Measurements from ENCODE around the gene ZCCHC24.

ZCCHC24 gene

DNA sequence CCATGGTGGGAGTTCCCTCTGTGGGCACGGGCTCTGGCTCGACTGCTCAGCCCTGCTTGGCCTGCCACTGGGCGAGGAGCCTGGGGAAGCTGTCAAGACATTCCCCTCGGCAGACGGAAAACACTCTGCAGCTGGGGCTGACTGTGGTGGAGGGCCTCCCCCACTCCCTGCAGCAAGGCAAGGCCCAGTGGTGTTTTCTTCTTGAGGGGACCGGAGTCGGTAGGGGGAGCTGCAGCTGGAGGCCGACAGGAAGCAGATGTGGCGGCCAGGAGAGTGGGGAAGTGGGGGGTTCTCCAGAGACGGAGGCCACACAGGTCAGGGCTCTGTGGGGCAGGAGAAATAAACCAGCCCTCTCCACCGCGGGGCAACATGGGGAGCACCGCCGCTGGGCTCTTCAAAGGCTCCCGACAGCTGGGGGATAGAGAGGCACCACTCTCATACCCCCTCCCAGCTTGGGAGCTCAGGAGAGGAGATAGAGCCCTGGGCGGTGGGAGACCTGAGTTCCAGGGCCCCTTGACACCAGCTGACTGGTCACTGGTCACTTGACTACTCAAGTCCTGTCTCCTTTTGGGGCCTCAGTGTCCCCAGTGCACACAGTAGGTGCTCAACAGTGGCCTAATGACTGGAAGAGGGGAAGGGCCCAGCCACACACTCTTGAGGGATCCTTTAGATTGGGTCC is 54.7 kb downstream of the ZCCHC24 start:
- Histone ChIP-seq H3K27me3 (ENCODE audit: insufficient read depth, low read length) (no peaks in the 10 kb centered on the region), H3K9ac (ENCODE audit: low read depth, low read length) (no peak overlapping the region), H3K4me1 (ENCODE audit: insufficient read depth, low read length) (no peaks in the 10 kb centered on the region), H3K9me3 (ENCODE audit: insufficient read depth, low read depth, low read length) (no peaks in the 10 kb centered on the region), H3K36me3 (ENCODE audit: insufficient read depth, low read depth, low read length) (no peaks in the 10 kb centered on the region), H3K4me3 (ENCODE audit: low read length) (no peak overlapping the region), H3K27ac (ENCODE audit: low read length) (no peak overlapping the region)

DNA sequence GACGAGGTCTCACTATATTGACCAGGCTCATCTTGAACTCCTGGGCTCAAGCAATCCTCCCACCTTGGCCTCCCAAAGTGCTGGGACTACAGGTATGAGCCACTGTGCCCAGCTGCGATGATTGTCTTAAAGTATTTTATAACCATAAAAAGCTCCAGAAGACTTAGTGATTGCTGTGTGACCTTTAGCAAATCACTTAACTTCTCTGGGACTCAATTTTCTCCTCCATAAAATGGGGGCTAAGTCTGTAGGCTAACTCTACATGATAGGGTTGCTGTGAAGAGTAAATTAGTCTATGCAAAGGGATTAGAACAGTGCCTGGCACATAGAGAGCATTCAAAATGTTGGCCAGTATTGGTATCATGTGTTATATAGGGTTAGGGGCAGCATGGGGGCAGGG is 55.4 kb downstream of the ZCCHC24 start:
- no peak overlapping the region for H3K27ac ChIP-seq (ENCODE audit: low read length)
- H3K9ac ChIP-seq (ENCODE audit: low read depth, low read length) = no peak overlapping the region
- H3K36me3 ChIP-seq (ENCODE audit: insufficient read depth, low read depth, low read length) = no peaks in the 10 kb centered on the region
- H3K27me3 ChIP-seq (ENCODE audit: insufficient read depth, low read length) = no peaks in the 10 kb centered on the region
- no peaks in the 10 kb centered on the region for H3K9me3 ChIP-seq (ENCODE audit: insufficient read depth, low read depth, low read length)
- no peaks in the 10 kb centered on the region for H3K4me1 ChIP-seq (ENCODE audit: insufficient read depth, low read length)
- no peak overlapping the region for H3K4me3 ChIP-seq (ENCODE audit: low read length)

GRCh38 chr10:79387974-79388850 is 57.2 kb downstream of the ZCCHC24 start:
- Histone ChIP-seq H3K36me3 (ENCODE audit: insufficient read depth, low read depth, low read length) (no peaks in the 10 kb centered on the region), H3K27me3 (ENCODE audit: insufficient read depth, low read length) (no peaks in the 10 kb centered on the region), H3K4me3 (ENCODE audit: low read length) (no peak overlapping the region), H3K27ac (ENCODE audit: low read length) (no peak overlapping the region), H3K9ac (ENCODE audit: low read depth, low read length) (no peak overlapping the region), H3K4me1 (ENCODE audit: insufficient read depth, low read length) (no peaks in the 10 kb centered on the region), H3K9me3 (ENCODE audit: insufficient read depth, low read depth, low read length) (no peaks in the 10 kb centered on the region)

DNA sequence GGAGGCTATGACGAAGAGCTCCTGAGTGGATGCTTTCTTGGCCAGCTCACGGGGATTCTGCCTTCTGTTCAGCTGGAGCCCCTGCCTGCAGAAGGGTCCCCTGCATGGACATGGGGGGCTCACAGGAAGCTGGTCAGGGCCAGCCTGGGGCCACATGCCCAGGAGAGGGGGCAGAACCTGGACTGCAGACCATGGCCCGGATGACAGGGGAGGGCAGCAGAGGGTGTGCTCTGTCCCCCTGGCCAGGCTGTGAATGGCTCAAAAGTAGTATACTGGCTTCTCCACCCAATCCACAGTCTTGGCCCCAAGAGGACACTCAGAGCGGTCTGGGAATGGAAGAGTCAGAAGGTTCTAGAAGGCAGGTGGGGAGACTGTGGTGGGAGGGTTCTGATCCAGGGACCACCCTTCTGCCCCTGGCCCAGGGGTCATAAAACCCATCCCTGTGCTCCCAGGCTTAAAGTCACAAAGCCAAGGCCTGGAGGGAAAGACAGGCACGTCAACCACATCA is 57.9 kb downstream of the ZCCHC24 start:
- Histone ChIP-seq H3K27me3 (ENCODE audit: insufficient read depth, low read length) (no peaks in the 10 kb centered on the region), H3K4me3 (ENCODE audit: low read length) (no peak overlapping the region), H3K27ac (ENCODE audit: low read length) (no peak overlapping the region), H3K4me1 (ENCODE audit: insufficient read depth, low read length) (no peaks in the 10 kb centered on the region), H3K9me3 (ENCODE audit: insufficient read depth, low read depth, low read length) (no peaks in the 10 kb centered on the region), H3K9ac (ENCODE audit: low read depth, low read length) (no peak overlapping the region), H3K36me3 (ENCODE audit: insufficient read depth, low read depth, low read length) (no peaks in the 10 kb centered on the region)

DNA sequence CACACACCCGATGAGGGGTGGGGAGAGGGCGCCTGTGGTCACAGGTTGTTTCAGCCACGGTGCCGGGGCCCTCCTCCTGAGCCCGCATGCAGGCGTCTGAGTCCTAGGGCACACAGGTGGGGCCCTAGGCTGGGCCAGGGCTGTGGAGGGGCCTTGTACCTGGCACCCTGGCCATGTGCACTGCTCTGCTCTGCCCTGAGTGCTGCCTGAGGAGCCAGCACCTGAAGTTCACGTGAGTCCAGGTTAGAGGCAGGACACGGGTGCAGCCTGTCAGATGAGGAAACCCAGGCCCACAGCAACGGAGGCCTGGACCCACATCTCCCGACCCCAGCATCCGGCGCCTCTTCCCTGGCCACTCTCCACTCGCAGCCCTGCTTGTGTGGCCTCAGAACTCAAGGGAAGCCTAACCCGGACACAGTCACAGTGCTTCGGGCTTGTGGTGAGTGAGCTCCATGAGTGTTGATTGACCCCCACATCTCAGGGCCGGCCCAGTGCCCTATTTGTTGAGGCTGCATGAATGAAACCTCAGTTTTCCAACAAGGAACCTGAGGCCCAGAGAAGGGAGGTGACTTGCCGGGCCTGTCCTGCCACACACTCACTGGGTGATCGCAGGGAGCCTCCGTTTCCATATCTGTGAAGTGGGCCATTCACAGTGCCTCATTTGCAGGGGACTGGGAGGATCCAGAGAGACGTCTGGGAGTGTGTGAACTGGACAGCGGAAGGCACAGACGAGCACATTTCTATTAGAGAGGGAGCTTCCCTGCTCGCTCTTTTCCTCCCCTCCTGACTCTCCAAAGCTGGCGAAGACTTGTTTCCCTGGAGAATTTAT is 58.6 kb downstream of the ZCCHC24 start:
- H3K36me3 ChIP-seq (ENCODE audit: insufficient read depth, low read depth, low read length) = no peaks in the 10 kb centered on the region
- no peaks in the 10 kb centered on the region for H3K4me1 ChIP-seq (ENCODE audit: insufficient read depth, low read length)
- H3K4me3 ChIP-seq (ENCODE audit: low read length) = no peak overlapping the region
- no peaks in the 10 kb centered on the region for H3K27me3 ChIP-seq (ENCODE audit: insufficient read depth, low read length)
- no peak overlapping the region for H3K9ac ChIP-seq (ENCODE audit: low read depth, low read length)
- H3K27ac ChIP-seq (ENCODE audit: low read length) = no peak overlapping the region
- no peaks in the 10 kb centered on the region for H3K9me3 ChIP-seq (ENCODE audit: insufficient read depth, low read depth, low read length)

GRCh38 chr10:79385804-79386531 is 59.5 kb downstream of the ZCCHC24 start:
- no peak overlapping the region for H3K27ac ChIP-seq (ENCODE audit: low read length)
- no peaks in the 10 kb centered on the region for H3K9me3 ChIP-seq (ENCODE audit: insufficient read depth, low read depth, low read length)
- H3K36me3 ChIP-seq (ENCODE audit: insufficient read depth, low read depth, low read length) = no peaks in the 10 kb centered on the region
- H3K4me1 ChIP-seq (ENCODE audit: insufficient read depth, low read length) = no peaks in the 10 kb centered on the region
- no peak overlapping the region for H3K4me3 ChIP-seq (ENCODE audit: low read length)
- H3K9ac ChIP-seq (ENCODE audit: low read depth, low read length) = no peak overlapping the region
- H3K27me3 ChIP-seq (ENCODE audit: insufficient read depth, low read length) = no peaks in the 10 kb centered on the region

- no peaks in the 10 kb centered on the region for H3K36me3 ChIP-seq (ENCODE audit: insufficient read depth, low read depth, low read length)
- H3K9ac ChIP-seq (ENCODE audit: low read depth, low read length) = no peak overlapping the region
- no peaks in the 10 kb centered on the region for H3K9me3 ChIP-seq (ENCODE audit: insufficient read depth, low read depth, low read length)
These were observed 60.0 kb downstream of the ZCCHC24 start for GRCh38 chr10:79385392-79385795.

GRCh38 chr10:79384773-79385391 is 60.5 kb downstream of the ZCCHC24 start:
- H3K27ac ChIP-seq (ENCODE audit: low read length) = no peak overlapping the region
- H3K9me3 ChIP-seq (ENCODE audit: insufficient read depth, low read depth, low read length) = no peaks in the 10 kb centered on the region
- H3K36me3 ChIP-seq (ENCODE audit: insufficient read depth, low read depth, low read length) = no peaks in the 10 kb centered on the region
- H3K4me1 ChIP-seq (ENCODE audit: insufficient read depth, low read length) = no peaks in the 10 kb centered on the region
- no peaks in the 10 kb centered on the region for H3K27me3 ChIP-seq (ENCODE audit: insufficient read depth, low read length)
- no peak overlapping the region for H3K4me3 ChIP-seq (ENCODE audit: low read length)
- no peak overlapping the region for H3K9ac ChIP-seq (ENCODE audit: low read depth, low read length)

More at GRCh38 chr10:79385392-79385795, 60.0 kb downstream of the ZCCHC24 start:
- Histone ChIP-seq H3K27me3 (ENCODE audit: insufficient read depth, low read length) (no peaks in the 10 kb centered on the region), H3K4me1 (ENCODE audit: insufficient read depth, low read length) (no peaks in the 10 kb centered on the region), H3K27ac (ENCODE audit: low read length) (no peak overlapping the region), H3K4me3 (ENCODE audit: low read length) (no peak overlapping the region)

- Histone ChIP-seq H3K4me3 (ENCODE audit: low read length) (no peak overlapping the region), H3K9ac (ENCODE audit: low read depth, low read length) (no peak overlapping the region), H3K27ac (ENCODE audit: low read length) (no peak overlapping the region), H3K9me3 (ENCODE audit: insufficient read depth, low read depth, low read length) (no peaks in the 10 kb centered on the region), H3K36me3 (ENCODE audit: insufficient read depth, low read depth, low read length) (no peaks in the 10 kb centered on the region), H3K4me1 (ENCODE audit: insufficient read depth, low read length) (no peaks in the 10 kb centered on the region), H3K27me3 (ENCODE audit: insufficient read depth, low read length) (no peaks in the 10 kb centered on the region)
These were observed 61.3 kb downstream of the ZCCHC24 start for GRCh38 chr10:79383974-79384606.

GRCh38 chr10:79382491-79382941 is 62.9 kb downstream of the ZCCHC24 start:
- Histone ChIP-seq H3K27me3 (ENCODE audit: insufficient read depth, low read length) (no peaks in the 10 kb centered on the region), H3K27ac (ENCODE audit: low read length) (no peak overlapping the region), H3K36me3 (ENCODE audit: insufficient read depth, low read depth, low read length) (no peaks in the 10 kb centered on the region), H3K9ac (ENCODE audit: low read depth, low read length) (no peak overlapping the region), H3K9me3 (ENCODE audit: insufficient read depth, low read depth, low read length) (no peaks in the 10 kb centered on the region), H3K4me1 (ENCODE audit: insufficient read depth, low read length) (no peaks in the 10 kb centered on the region), H3K4me3 (ENCODE audit: low read length) (no peak overlapping the region)
